Mesenchymal stem cell (in vitro differentiated cells and primary cell): ENCODE measurements around the gene GARNL3.

Source experiments
- DNase-seq: peaks from one replicate; pipeline ENCODE4 v3.0.0-alpha.2; 2013
- H2AFZ ChIP-seq: one replicate; pipeline ENCODE4 v1.6.1; 2013; ENCODE audit warnings: low read depth, mild to moderate bottlenecking, control low read depth, inconsistent platforms, low read length, moderate library complexity
- H2AK5ac ChIP-seq: 2 replicates; pipeline ENCODE4 v1.6.1; 2013; ENCODE audit warnings: low read length, moderate library complexity, mild to moderate bottlenecking, inconsistent platforms; ENCODE audit not compliant: severe bottlenecking
- H2BK120ac ChIP-seq: one replicate; pipeline ENCODE4 v1.6.1; 2013; ENCODE audit warnings: low read depth, mild to moderate bottlenecking, inconsistent platforms, low read length, moderate library complexity
- H2BK12ac ChIP-seq, 2 experiments: one replicate each; pipeline ENCODE4 v1.6.1; 2013; ENCODE audit warnings: inconsistent platforms in 2 of 2, low read length in 2 of 2, mild to moderate bottlenecking in 2 of 2, moderate library complexity in 2 of 2, control low read depth in 1 of 2
- H2BK15ac ChIP-seq: one replicate; pipeline ENCODE4 v1.6.1; 2013; ENCODE audit warnings: mild to moderate bottlenecking, low read depth, inconsistent platforms; ENCODE audit not compliant: poor library complexity, severe bottlenecking
- H2BK5ac ChIP-seq: 2 replicates; pipeline ENCODE4 v1.6.1; 2013; ENCODE audit warnings: low read depth, mild to moderate bottlenecking, low read length, control low read depth, inconsistent platforms; ENCODE audit not compliant: poor library complexity, severe bottlenecking
- H3K14ac ChIP-seq, 2 experiments: one replicate each; pipeline ENCODE4 v1.6.1; 2013; ENCODE audit warnings: inconsistent platforms in 2 of 2, low read length in 2 of 2, control low read depth in 1 of 2, mild to moderate bottlenecking in 1 of 2, moderate library complexity in 1 of 2
- H3K18ac ChIP-seq, 2 experiments: one replicate each; pipeline ENCODE4 v1.6.1; 2013; ENCODE audit warnings: inconsistent platforms in 2 of 2, low read length in 2 of 2, control low read depth in 1 of 2, low read depth in 1 of 2, mild to moderate bottlenecking in 1 of 2
- H3K23ac ChIP-seq, 2 experiments: one replicate each; pipeline ENCODE4 v1.6.1; 2013; ENCODE audit warnings: inconsistent platforms in 2 of 2, low read length in 2 of 2, mild to moderate bottlenecking in 2 of 2, moderate library complexity in 2 of 2, control low read depth in 1 of 2
- H3K27ac ChIP-seq: 2 replicates; pipeline ENCODE4 v1.5.1; 2013; ENCODE audit warnings: mild to moderate bottlenecking, moderate library complexity, low read length, control low read depth, inconsistent platforms; ENCODE audit not compliant: poor library complexity, severe bottlenecking
- H3K27me3 ChIP-seq, 2 experiments: 2 replicates each; pipeline versions ENCODE4 v1.6.1 to v1.7.0; 2013; ENCODE audit warnings: low read length in 2 of 2, mild to moderate bottlenecking in 2 of 2, moderate library complexity in 2 of 2, control low read depth in 1 of 2, inconsistent platforms in 1 of 2; ENCODE audit not compliant: control insufficient read depth in 1 of 2, insufficient read depth in 1 of 2
- H3K36me3 ChIP-seq, 2 experiments: 2 replicates each; pipeline versions ENCODE4 v1.6.1 to v1.7.0; 2013; ENCODE audit warnings: low read length in 2 of 2, control low read depth in 1 of 2, inconsistent platforms in 1 of 2, low read depth in 1 of 2, mild to moderate bottlenecking in 1 of 2; ENCODE audit not compliant: insufficient read depth in 2 of 2, control insufficient read depth in 1 of 2
- H3K4ac ChIP-seq, 2 experiments: one replicate each; pipeline ENCODE4 v1.6.1; 2013; ENCODE audit warnings: inconsistent platforms in 2 of 2, low read length in 2 of 2, mild to moderate bottlenecking in 2 of 2, moderate library complexity in 2 of 2, control low read depth in 1 of 2, low read depth in 1 of 2
- H3K4me1 ChIP-seq: 2 replicates; pipeline ENCODE4 v1.6.1; 2013; ENCODE audit warnings: low read depth, low read length, control low read depth; ENCODE audit not compliant: control insufficient read depth, insufficient read depth
- H3K4me2 ChIP-seq: 2 replicates; pipeline ENCODE4 v1.6.1; 2013; ENCODE audit warnings: low read length, mild to moderate bottlenecking, inconsistent platforms; ENCODE audit not compliant: poor library complexity, severe bottlenecking
- H3K4me3 ChIP-seq, 2 experiments: 2 replicates each; pipeline versions ENCODE4 v1.5.1 to v1.7.0; 2013; ENCODE audit warnings: low read length in 2 of 2, mild to moderate bottlenecking in 2 of 2, control low read depth in 1 of 2, low read depth in 1 of 2; ENCODE audit not compliant: insufficient read depth in 1 of 2
- H3K79me1 ChIP-seq: replicated peaks from 2 replicates; pipeline ENCODE4 v1.6.1; 2013; ENCODE audit warnings: mild to moderate bottlenecking, control low read depth, low read length, inconsistent platforms; ENCODE audit not compliant: poor library complexity, severe bottlenecking
- H3K9ac ChIP-seq: 2 replicates; pipeline ENCODE4 v1.7.0; 2013; ENCODE audit warnings: mild to moderate bottlenecking, low read length, moderate library complexity
- H3K9me3 ChIP-seq: 2 replicates; pipeline ENCODE4 v1.7.0; 2013; ENCODE audit warnings: mild to moderate bottlenecking, low read length; ENCODE audit not compliant: control insufficient read depth
- H4K8ac ChIP-seq: one replicate; pipeline ENCODE4 v1.6.1; 2013; ENCODE audit warnings: inconsistent platforms, mild to moderate bottlenecking, low read length, moderate library complexity
- H4K91ac ChIP-seq: one replicate; pipeline ENCODE4 v1.6.1; 2013; ENCODE audit warnings: mild to moderate bottlenecking, low read length, inconsistent platforms
- WGBS: methylation state at CpG from one replicate; pipeline ENCODE4 v1.1.7; 2013; ENCODE audit warnings: mixed read lengths; 5-methylcytosine and 5-hydroxymethylcytosine counted together

Gene GARNL3

DNA sequence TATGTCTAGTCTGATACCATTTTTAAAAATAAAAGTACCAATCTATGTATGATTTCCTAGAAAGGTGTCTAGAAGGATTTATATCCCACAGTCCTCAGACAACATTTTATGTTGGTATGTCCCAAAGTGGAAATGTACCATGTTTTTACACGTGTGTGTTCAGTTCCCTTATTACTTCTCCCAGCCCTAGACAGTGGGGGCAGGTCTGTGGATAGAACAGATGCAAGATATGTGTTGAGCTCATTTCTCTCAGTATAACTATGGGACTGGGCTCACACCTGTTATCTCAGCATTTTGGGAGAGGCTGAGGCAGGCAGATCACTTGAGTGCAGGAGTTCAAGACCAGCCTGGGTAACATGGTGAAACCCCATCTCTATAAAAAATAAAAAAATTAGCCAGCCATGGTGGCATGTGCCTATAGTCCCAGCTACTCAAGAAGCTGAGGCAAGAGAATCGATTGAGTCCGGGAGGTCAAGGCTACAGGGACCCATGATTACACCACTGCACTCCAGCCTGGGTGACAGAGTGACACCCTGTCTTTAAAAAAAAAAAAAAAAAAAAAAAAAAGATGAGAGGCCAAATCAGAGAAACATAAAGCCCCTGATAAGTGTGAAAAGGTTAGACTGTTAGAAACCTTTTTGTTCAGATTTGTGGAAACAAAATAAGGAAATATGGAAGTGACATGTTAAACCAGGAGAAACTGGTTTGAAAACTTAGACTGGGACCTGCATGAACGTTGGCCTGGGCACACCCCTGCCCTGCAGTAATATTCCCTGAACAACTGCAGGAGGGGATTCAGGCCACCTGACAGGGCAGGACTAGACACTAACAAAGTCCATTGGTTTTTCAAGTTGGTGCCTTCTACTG is 125.0 kb downstream of the GARNL3 start:
- H3K4me1 ChIP-seq, result peaks cover 16% of the 10 kb centered on the region
- H3K36me3 ChIP-seq, result no peaks in the 10 kb centered on the region
- no peaks in the 10 kb centered on the region for H3K79me1 ChIP-seq
- H3K18ac ChIP-seq, result no peak overlapping the region
- H3K9me3 ChIP-seq, result no peaks in the 10 kb centered on the region
- no peak overlapping the region for H3K4me2 ChIP-seq
- no peak overlapping the region for H4K91ac ChIP-seq
- no peak overlapping the region for H2BK15ac ChIP-seq
- no peak overlapping the region for H3K9ac ChIP-seq
- DNase-seq, result no peak
- H4K8ac ChIP-seq, result no peak overlapping the region
- WGBS, result 53% methylated on average over 2 of the region's 4 CpGs
- H3K4ac ChIP-seq, result no peak overlapping the region
- no peak overlapping the region for H2AFZ ChIP-seq
- H3K27ac ChIP-seq, result no peak overlapping the region
- H2AK5ac ChIP-seq, result no peak overlapping the region
- peaks cover 12 to 89% of the 10 kb centered on the region in 2 experiments for H3K27me3 ChIP-seq
- H3K4me3 ChIP-seq, result no peak overlapping the region
- no peak overlapping the region for H2BK12ac ChIP-seq
- no peak overlapping the region for H2BK5ac ChIP-seq
- H3K23ac ChIP-seq, result no peak overlapping the region
- H2BK120ac ChIP-seq, result no peak overlapping the region
- H3K14ac ChIP-seq, result no peak overlapping the region

DNA sequence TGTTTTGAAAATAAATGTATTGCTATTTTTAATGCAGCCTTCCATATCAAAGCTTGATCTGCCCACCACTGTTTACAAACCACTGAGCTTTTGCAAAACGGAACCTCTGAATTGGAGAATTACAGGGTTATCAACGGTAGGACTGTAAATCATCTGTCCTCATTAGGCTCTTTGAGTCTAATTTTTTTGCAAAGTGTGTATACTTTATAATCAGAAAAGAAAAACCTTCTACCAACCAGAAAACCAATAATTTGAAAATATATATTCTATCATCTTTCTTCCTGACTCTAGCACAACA is 125.6 kb downstream of the GARNL3 start:
- Histone ChIP-seq H3K4ac (no peak overlapping the region), H3K27ac (no peak overlapping the region), H3K18ac (no peak overlapping the region), H4K8ac (no peak overlapping the region), H3K23ac (no peak overlapping the region), H3K27me3 (peaks cover 10 to 89% of the 10 kb centered on the region in 2 experiments), H2AK5ac (no peak overlapping the region), H3K4me3 (no peak overlapping the region), H3K4me2 (no peak overlapping the region), H3K9ac (no peak overlapping the region), H2BK15ac (no peak overlapping the region), H2AFZ (no peak overlapping the region), H2BK12ac (no peak overlapping the region), H3K4me1 (peaks cover 14% of the 10 kb centered on the region), H2BK5ac (no peak overlapping the region), H3K36me3 (no peaks in the 10 kb centered on the region), H3K9me3 (no peaks in the 10 kb centered on the region), H2BK120ac (no peak overlapping the region), H4K91ac (no peak overlapping the region), H3K14ac (no peak overlapping the region), H3K79me1 (no peaks in the 10 kb centered on the region)
- 50% methylated on average over 1 of the region's 2 CpGs for WGBS
- DNase-seq, result no peak

DNA sequence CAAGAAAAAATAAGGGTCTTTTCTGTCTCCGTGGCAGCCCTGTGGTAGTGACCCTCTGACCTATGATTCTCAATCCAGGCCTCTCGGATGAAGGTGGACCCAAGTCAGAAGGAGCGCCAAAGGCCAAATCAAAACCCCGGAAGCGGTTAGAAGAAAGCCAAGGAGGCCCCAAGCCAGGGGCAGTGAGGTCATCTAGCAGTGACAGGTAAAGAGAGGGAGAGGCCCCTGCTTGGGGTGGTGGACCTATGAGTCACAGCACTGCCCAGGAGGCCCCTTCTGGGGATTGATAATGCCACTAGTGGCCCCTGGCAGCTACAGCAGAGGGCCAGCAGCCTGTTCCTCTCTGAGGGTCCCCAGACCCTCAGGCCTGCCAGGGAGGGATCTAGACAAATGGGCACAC is 126.0 kb downstream of the GARNL3 start:
- Histone ChIP-seq H3K23ac (no peak overlapping the region), H3K27me3 (peaks cover 10 to 89% of the 10 kb centered on the region in 2 experiments), H3K79me1 (no peaks in the 10 kb centered on the region), H2BK5ac (no peak overlapping the region), H3K4ac (no peak overlapping the region), H4K91ac (no peak overlapping the region), H3K18ac (no peak overlapping the region), H3K4me2 (no peak overlapping the region), H2BK12ac (no peak overlapping the region), H4K8ac (no peak overlapping the region), H3K36me3 (no peaks in the 10 kb centered on the region), H3K4me3 (no peak overlapping the region), H3K9me3 (no peaks in the 10 kb centered on the region), H2AFZ (no peak overlapping the region), H3K14ac (no peak overlapping the region), H3K9ac (no peak overlapping the region), H2BK15ac (no peak overlapping the region), H2AK5ac (no peak overlapping the region), H2BK120ac (no peak overlapping the region), H3K27ac (no peak overlapping the region), H3K4me1 (peaks cover 12% of the 10 kb centered on the region)
- 81% methylated on average over 5 of the region's 5 CpGs for WGBS
- no peak for DNase-seq

DNA sequence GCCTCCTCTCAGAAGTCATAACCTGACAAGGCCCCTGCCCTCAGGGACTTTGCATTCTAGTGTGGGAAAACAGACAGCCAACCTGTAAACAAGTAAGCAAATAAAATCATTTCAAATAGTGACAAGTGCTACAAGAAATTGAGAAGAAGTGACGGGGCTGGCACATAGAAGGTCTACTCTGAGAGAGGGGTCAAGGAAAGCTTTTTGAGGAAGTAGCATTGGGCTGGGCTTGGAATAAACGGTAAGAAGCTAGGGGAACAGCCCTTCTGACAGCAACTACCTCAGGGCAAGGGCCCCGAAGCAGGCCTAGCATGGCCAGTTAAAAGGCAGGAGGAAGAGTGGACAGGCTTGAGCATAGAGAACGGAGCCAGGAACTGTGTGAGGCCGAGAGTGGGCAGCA is 127.6 kb downstream of the GARNL3 start:
- no peaks in the 10 kb centered on the region for H3K36me3 ChIP-seq
- no peak overlapping the region for H3K18ac ChIP-seq
- no peak overlapping the region for H3K4ac ChIP-seq
- no peak overlapping the region for H4K8ac ChIP-seq
- H3K4me2 ChIP-seq, result no peak overlapping the region
- no peak overlapping the region for H2BK5ac ChIP-seq
- 86% methylated on average over 5 of the region's 5 CpGs for WGBS
- DNase-seq, result no peak
- no peak overlapping the region for H2BK15ac ChIP-seq
- H2BK120ac ChIP-seq, result no peak overlapping the region
- peaks cover 17% of the 10 kb centered on the region for H3K4me1 ChIP-seq
- no peak overlapping the region for H2AK5ac ChIP-seq
- peaks cover 11 to 88% of the 10 kb centered on the region in 2 experiments for H3K27me3 ChIP-seq
- no peaks in the 10 kb centered on the region for H3K79me1 ChIP-seq
- peaks cover 7% of the 10 kb centered on the region for H3K9me3 ChIP-seq
- no peak overlapping the region for H3K23ac ChIP-seq
- H4K91ac ChIP-seq, result no peak overlapping the region
- H3K4me3 ChIP-seq, result no peak overlapping the region
- no peak overlapping the region for H2BK12ac ChIP-seq
- no peak overlapping the region for H3K14ac ChIP-seq
- H3K9ac ChIP-seq, result no peak overlapping the region
- H3K27ac ChIP-seq, result no peak overlapping the region
- no peak overlapping the region for H2AFZ ChIP-seq
